CD4-positive, alpha-beta T cell treated with Interleukin-4 for 4 hours (primary cell): ENCODE results near the gene ADD3.
"Not testable (repeated sequence)": the region's sequence is repeated elsewhere in the genome, so short reads cannot be mapped to it uniquely, and the experiment has no call there.

Source experiments
- DNase-seq: peaks from one replicate; pipeline ENCODE4 v3.0.0-alpha.2; 2020

The ADD3 gene

GRCh38 chr10:109977382-109977806 lies 30.4 kb upstream of the ADD3 start:
- no peak for DNase-seq

GRCh38 chr10:109978481-109978880 lies 29.3 kb upstream of the ADD3 start:
- DNase-seq: peak; percentile 66

- DNase-seq: no peak
Observed at GRCh38 chr10:109979215-109979614, 28.6 kb upstream of the ADD3 start.

GRCh38 chr10:109981650-109982049 lies 26.1 kb upstream of the ADD3 start:
- DNase-seq: no peak

- no peak for DNase-seq
Observed at GRCh38 chr10:109982123-109982522, 25.7 kb upstream of the ADD3 start.

DNA sequence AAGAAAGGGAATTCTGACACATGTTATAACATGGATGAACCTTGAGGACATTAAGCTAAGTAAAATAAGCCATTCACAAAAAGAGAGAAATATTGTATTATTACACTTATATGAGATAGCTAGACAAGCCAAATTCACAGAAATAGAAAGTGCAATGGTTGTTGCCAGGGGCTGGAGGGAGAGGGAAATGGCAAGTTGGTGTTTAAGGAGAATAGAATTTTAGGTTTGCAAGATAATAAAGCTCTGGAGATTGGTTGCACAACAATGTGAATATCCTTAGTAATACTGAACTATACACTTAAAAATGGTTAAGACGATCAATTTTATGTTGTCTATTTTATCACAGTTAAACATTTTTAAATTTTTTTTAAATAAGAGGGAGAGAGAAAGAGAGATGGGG lies 25.0 kb upstream of the ADD3 start:
- no peak for DNase-seq

DNA sequence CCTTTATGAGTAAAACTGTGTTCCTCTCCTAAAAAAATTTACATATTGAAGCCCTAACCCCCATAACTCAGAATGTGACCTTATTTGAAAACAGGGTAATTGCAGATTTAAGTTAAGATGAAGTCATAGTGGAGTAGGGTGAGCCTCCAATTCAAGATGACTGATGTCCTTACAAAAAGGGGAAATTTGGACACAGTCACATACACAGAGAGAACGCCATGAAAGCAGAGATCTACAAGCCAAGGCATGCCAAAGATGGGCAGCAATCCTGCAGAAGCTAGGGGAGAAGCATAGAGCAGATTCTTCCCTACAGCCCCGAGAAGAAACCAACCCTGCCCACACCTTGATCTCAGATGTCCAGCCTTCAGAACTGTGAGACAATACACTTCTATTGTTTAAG lies 23.8 kb upstream of the ADD3 start:
- DNase-seq: no peak

GRCh38 chr10:109985768-109986167 lies 22.0 kb upstream of the ADD3 start:
- DNase-seq: not testable (repeated sequence)

DNA sequence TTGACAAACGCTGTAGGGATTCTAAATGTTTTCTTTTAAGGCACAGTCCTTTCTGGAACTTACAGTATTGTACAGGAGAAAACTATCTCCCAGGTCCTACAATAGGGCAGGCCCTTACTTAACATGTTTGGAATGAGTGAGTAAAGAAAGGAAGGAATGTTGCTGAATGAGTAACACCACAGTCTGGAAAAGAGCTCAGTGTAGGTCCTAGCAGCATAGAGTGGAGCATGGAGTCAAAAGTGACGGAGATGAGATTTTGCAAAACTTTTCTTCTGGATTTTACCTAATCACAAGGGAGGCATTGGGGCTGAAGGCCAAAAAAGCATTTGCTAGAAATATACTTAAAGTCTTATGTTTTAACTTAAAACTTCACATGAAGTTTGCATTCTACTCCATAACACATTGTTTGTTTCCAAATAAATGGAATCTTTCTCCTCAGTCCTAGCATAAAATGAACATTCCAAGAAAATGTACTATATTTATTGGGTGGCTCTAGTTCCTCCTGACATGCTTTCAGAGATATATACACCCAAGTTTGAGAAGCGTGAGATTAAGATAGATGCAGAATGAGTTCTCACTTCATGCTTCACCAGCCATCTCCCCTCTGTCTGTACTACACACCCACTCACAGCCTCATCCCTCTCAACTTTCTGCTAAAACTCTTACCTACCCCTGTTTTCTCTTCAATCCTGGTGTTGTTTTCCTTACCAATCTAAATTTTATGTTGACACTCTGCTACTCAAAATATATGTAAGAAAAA lies 20.2 kb upstream of the ADD3 start:
- no peak for DNase-seq

DNA sequence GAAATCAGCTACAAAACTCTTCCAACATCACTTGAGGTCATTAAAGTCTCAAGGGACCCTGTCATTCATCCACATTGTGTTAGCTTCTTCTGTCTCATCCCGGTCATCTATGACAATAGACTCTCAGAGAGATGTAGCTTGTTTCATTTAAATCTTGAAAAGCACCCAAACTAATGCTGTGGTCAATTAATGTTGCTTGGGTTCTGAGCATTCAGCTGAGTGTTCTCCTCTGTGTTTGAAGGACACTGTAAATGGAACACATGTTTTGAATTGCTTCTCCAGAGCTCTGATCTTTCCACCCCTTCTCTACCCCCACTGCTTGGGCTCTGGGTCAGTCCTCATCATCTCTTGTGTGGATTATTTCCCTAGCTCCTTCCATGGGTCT lies 19.6 kb upstream of the ADD3 start:
- DNase-seq: no peak

DNA sequence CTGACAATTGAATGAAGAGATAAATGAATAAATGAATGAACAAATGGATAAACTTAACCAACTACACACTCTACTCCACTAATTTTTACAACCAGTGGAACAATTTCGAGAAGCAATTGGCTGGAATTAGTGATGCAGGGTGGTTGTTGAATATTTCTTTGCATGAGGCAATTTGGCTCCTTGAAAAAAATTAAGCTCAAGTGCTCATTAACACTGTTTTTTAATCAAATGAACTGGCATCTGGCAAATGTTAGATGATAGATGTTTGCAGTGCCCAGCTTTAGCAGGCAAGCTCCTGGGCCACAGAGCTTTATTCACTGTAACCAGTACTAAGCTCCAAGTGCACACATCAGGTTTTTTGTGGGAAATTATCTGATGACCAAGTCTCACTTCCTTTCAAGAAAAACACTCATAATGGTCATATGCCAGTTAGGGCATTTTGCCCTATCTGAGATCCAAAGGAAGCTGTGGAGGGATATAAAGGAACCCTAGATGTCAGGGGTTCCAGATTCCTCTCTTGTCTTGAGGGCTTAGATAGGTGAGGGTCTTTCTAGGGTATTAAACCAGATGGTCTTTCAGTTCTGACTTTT lies 16.4 kb upstream of the ADD3 start:
- no peak for DNase-seq

DNA sequence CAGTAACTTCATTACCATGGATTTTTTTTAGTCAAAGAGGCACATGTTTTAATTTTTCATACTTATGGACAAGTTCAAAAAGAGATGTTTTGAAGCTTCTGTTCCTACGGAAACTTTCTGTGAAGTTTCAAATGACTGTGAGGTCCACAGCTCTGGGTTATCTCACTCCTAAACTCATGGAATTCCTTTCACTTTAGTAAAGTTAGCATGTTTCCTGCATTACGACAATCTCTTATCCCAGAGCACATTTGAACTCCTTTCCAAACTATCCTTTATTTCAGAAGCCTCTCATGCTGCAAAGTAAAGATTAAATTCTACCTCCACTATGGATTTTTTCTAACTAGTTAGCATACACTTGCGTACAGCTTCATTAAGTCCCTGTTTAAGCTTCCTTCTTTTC lies 15.3 kb upstream of the ADD3 start:
- no peak for DNase-seq

DNA sequence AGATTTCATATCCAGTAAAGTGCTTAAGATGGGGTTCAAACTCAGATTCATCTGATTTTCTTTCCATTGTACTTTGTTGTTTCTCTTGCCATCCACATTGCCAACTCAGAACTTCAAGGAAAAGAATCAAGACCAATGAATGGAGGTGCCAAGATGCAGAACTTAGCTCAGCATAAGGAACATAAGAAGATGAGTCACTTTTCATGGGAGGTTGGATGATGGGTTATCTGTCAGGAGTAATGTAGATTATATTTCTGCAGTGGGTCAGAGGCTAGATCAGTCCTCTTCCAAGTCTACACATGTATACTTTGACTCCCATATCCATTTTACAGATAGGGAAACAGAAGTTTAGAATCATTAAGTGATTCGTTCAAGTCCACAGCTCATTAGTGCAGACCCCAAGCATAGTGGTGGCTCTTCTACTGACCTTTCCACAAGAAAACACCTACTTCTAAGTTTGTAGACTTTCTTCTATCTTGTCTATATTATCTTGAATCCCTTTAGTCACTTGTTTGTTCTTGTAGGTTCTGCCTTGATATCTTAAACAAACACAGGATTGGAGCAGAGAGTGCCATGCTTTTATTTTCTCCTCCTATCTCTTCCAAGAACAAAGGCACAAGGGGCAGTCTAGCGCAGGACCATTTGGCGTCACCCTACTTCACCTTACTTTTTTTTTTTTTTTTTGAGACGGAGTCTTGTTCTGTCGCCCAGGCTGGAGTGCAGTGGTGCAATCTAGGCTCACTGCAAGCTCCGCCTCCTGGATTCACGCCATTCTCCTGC lies 14.0 kb upstream of the ADD3 start:
- no peak for DNase-seq

GRCh38 chr10:109994711-109995577 lies 12.8 kb upstream of the ADD3 start:
- DNase-seq: no peak

GRCh38 chr10:109995595-109995994 lies 12.2 kb upstream of the ADD3 start:
- DNase-seq: no peak

DNA sequence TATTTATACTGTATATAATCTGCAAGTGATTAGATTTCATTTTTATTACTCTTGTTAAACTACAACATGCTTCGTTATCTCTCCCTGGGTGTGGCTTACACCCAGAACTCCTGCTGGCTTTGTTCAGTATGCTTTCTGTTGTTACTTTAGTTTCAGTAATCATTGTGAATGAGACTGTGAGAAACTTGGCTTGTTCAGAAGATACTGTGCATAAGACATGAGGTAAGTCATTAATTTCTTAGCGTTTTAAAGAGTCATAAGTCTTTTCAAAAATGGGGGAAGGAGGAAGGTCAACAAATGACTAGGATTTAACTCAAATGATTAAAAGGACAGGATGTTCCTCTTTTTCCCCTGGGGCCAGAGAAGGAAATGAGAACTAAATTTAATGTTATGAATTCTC lies 11.6 kb upstream of the ADD3 start:
- DNase-seq: no peak

DNA sequence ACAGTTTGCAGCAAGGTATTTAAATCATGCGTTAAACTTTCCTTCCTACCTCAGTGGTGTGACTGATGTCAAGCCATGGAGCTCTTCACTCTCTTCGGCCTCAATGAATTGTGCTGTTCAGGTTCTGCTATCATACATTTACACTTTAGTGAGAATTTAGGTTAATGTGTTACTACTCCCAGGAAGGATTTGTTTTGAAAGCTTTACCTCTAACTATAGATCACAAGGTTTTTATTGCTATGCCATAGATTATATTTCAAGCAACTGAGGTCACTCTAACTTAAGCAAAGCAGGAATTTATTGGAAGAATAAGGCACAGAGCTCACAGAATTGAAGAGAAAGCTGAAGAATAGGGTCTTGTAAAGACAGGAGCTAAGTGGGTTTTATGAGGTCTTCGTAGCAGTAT lies 11.0 kb upstream of the ADD3 start:
- no peak for DNase-seq

- DNase-seq: no peak
Observed at GRCh38 chr10:109997233-109997632, 10.6 kb upstream of the ADD3 start.

- no peak for DNase-seq
Observed at GRCh38 chr10:109998513-109998912, 9.3 kb upstream of the ADD3 start.

DNA sequence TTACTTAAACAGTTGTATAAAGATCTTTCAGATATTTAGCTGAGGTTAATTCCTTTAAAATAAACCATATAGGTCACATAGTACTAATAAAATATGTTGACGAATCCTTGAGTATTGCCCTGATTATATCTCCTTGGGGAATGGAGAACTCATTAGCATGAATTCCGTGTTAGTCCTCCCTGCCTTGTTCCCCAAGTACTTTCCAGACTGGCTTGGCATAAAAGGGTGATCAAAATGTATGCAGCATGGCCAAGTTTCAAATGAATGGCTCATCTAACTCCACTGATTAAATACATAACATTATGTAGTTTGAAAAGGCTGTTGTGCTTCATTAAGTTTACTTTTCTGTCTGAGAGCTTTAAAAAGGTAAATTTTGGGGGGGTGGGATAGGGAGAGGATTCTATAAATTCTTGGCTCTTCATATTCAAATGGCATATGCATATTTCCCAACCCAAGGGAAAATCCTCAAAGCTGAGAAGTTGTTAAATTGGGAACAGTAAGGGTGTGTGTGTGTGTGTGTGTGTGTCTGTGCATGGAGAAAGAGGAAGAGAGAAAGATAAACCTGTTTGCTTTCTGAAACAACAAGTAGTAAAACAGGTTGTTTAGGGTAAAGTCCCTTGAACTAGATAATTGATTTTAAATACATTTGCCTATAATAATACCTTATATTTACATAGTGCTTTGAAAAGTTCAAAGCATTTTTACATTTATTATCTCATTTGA lies 4.8 kb upstream of the ADD3 start:
- DNase-seq: no peak

DNA sequence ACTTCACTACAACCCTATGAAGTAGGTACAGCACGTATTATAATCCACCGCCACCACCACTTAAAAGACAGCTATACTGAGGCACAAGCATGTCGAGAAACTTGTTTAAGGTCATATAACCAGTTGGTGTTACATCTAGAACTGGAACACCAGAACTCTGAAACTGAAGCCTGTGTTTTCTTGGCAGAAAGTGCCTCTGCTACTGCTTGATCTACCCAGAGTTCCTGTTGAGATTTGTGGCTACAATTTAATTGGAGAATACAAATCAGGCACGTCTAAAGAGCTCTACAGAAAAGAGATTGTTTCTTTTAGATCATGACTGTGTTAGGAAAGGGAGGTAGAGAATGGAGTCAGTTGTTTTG lies 4.3 kb upstream of the ADD3 start:
- no peak for DNase-seq

DNA sequence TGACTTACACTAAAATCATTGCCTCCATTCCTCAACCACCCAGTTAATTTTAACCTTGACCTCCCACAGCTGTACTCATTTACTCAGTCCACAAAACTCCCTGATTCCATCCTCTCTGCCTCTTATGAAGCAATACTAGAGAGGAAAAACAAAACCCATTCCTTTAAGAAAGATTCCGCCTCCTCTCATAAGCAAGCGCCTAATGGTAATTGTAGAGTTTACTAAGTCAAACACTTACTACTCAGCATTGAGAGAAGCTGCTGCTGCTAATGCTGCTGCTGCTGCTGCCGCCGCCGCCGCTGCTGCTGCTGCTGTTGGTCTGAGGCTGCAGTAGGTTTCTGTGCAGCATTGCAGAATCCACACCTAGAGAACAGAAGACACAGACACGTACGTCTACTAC lies 2.1 kb upstream of the ADD3 start:
- DNase-seq: no peak
